ENCODE data around the gene SLC7A10. TPM values are rescaled to one million over a fixed set of nuclear protein-coding genes. Genes with fewer than 3 reads are reported as not detected.

Gene SLC7A10
- total and polyA plus RNA-seq, 2 donors from 2014 or later, result 0.41 TPM; not detected in 1

- intact Hi-C loops (cut with DNase I), result no loop called here
- peak; percentile 70 for FAIRE-seq
- peak; percentile 99 to 100 (median 99) for DNase-seq
- H3K4me3 ChIP-seq (ENCODE audit: low read length in 3 of 3), result peak overlapping the region; percentile 80 to 88 (median 86)
- no peaks in the 10 kb centered on the region for H3K9me3 ChIP-seq (ENCODE audit: control insufficient read depth in 2 of 3, insufficient read depth in 1 of 3, low read length in 3 of 3)
- peak overlapping the region; percentile 90 to 91 for H3K27ac ChIP-seq (ENCODE audit: low read depth in 2 of 2, low read length in 2 of 2)
- no peak for TF ChIP-seq CTCF (IDR thresholded peaks at IDR 0.05; ENCODE audit: borderline replicate concordance, extremely low read depth, insufficient read depth)
- H3K4me1 ChIP-seq (ENCODE audit: control insufficient read depth in 2 of 3, insufficient read depth in 2 of 3, low read depth in 1 of 3, low read length in 3 of 3), result peaks cover 2 to 15% (median 10%) of the 10 kb centered on the region in 3 donors
- H3K36me3 ChIP-seq (ENCODE audit: control insufficient read depth in 2 of 3, insufficient read depth in 3 of 3, low read length in 3 of 3), result no peaks in the 10 kb centered on the region
- H3K9ac ChIP-seq (ENCODE audit: low read length in 3 of 3), result peak overlapping the region; percentile 69 to 94 (median 84)
- H3K27me3 ChIP-seq (ENCODE audit: control insufficient read depth, insufficient read depth, low read length), result no peaks in the 10 kb centered on the region
These were observed 48.8 kb downstream of the SLC7A10 start for GRCh38 chr19:33176670-33177416.

- Histone ChIP-seq H3K9me3 (ENCODE audit: control insufficient read depth in 2 of 3, insufficient read depth in 1 of 3, low read length in 3 of 3) (no peaks in the 10 kb centered on the region), H3K27me3 (ENCODE audit: control insufficient read depth, insufficient read depth, low read length) (no peaks in the 10 kb centered on the region), H3K9ac (ENCODE audit: low read length in 3 of 3) (peak overlapping the region; percentile 69 to 94 (median 84)), H3K4me1 (ENCODE audit: control insufficient read depth in 2 of 3, insufficient read depth in 2 of 3, low read depth in 1 of 3, low read length in 3 of 3) (peaks cover 2 to 15% (median 10%) of the 10 kb centered on the region in 3 donors), H3K27ac (ENCODE audit: low read depth in 2 of 2, low read length in 2 of 2) (peak overlapping the region; percentile 90 to 91), H3K4me3 (ENCODE audit: low read length in 3 of 3) (peak overlapping the region; percentile 80 to 88 (median 86)), H3K36me3 (ENCODE audit: control insufficient read depth in 2 of 3, insufficient read depth in 3 of 3, low read length in 3 of 3) (no peaks in the 10 kb centered on the region)
- intact Hi-C loops (cut with DNase I), result no loop called here
- FAIRE-seq, result no peak
- no peak for TF ChIP-seq CTCF (IDR thresholded peaks at IDR 0.05; ENCODE audit: borderline replicate concordance, extremely low read depth, insufficient read depth)
- peak in 2 of 5 donors; percentile 46 to 63 for DNase-seq
These were observed 49.6 kb downstream of the SLC7A10 start for GRCh38 chr19:33175886-33176669.

- TF ChIP-seq CTCF (IDR thresholded peaks at IDR 0.05; ENCODE audit: borderline replicate concordance, extremely low read depth, insufficient read depth), result no peak
- no peak overlapping the region for H3K9ac ChIP-seq (ENCODE audit: low read length in 3 of 3)
- H3K4me1 ChIP-seq (ENCODE audit: control insufficient read depth in 2 of 3, insufficient read depth in 2 of 3, low read depth in 1 of 3, low read length in 3 of 3), result peaks cover 2 to 15% (median 10%) of the 10 kb centered on the region in 3 donors
- H3K27me3 ChIP-seq (ENCODE audit: control insufficient read depth, insufficient read depth, low read length), result no peaks in the 10 kb centered on the region
- FAIRE-seq (no peak), DNase-seq (peak in 1 of 5 donors; percentile 47)
- intact Hi-C loops (cut with DNase I), result no loop called here
- H3K4me3 ChIP-seq (ENCODE audit: low read length in 3 of 3), result peak overlapping the region in 1 of 3 donors; percentile 88
- H3K9me3 ChIP-seq (ENCODE audit: control insufficient read depth in 2 of 3, insufficient read depth in 1 of 3, low read length in 3 of 3), result no peaks in the 10 kb centered on the region
- H3K36me3 ChIP-seq (ENCODE audit: control insufficient read depth in 2 of 3, insufficient read depth in 3 of 3, low read length in 3 of 3), result no peaks in the 10 kb centered on the region
- H3K27ac ChIP-seq (ENCODE audit: low read depth in 2 of 2, low read length in 2 of 2), result no peak overlapping the region
These were observed 50.4 kb downstream of the SLC7A10 start for GRCh38 chr19:33175156-33175782.
